SK-N-MC (cell line): ENCODE data around the gene USP48.

ENCODE experiments used
- DNase-seq: peaks from one replicate; pipeline ENCODE4 v3.0.0-alpha.2; 2011; ENCODE audit warnings: low read depth, low spot score
- H3K27ac ChIP-seq: fragments of 200-600 bp; sonication (generic); 2 replicates; pipeline ENCODE4 v1.5.1; 2016; ENCODE audit warnings: mixed run types
- H3K36me3 ChIP-seq: fragments of 200-600 bp; sonication (generic); 2 replicates; pipeline ENCODE4 v1.6.1; 2017; ENCODE audit warnings: antibody characterized with exemption, low read length, mixed read lengths; ENCODE audit not compliant: insufficient read depth
- H3K4me3 ChIP-seq: fragments of 200-600 bp; sonication (generic); 2 replicates; pipeline ENCODE4 v1.5.1; 2016
- H3K9ac ChIP-seq: fragments of 200-600 bp; sonication (generic); 2 replicates; pipeline ENCODE4 v1.8.0; 2017; ENCODE audit warnings: mixed run types, mixed read lengths; ENCODE audit not compliant: insufficient read length
- H3K9me3 ChIP-seq: fragments of 200-600 bp; sonication (generic); 2 replicates; pipeline ENCODE4 v1.6.1; 2017; ENCODE audit warnings: low read depth, mild to moderate bottlenecking, antibody characterized with exemption, low read length, moderate library complexity, mixed read lengths
- EZH2 ChIP-seq: fragments of 200-600 bp; sonication (generic); IDR thresholded peaks from one replicate; pipeline ENCODE4 v1.6.1; 2017; ENCODE audit warnings: antibody characterized with exemption
- FOXP2 ChIP-seq: optimal IDR thresholded peaks from 2 replicates; pipeline ENCODE3; 2011; ENCODE audit warnings: mild to moderate bottlenecking, moderate library complexity; ENCODE audit not compliant: insufficient read depth; ENCODE audit errors: extremely low read length, control extremely low read depth
- POLR2AphosphoS5 ChIP-seq: IDR thresholded peaks from 2 replicates; pipeline ENCODE4 v1.6.1; 2012; ENCODE audit warnings: mild to moderate bottlenecking, low read depth, low read length, borderline replicate concordance

The USP48 gene

GRCh38 chr1:21820597-21821232 lies 37.8 kb upstream of the USP48 start:
- Histone ChIP-seq H3K36me3 (no peaks in the 10 kb centered on the region), H3K4me3 (no peak overlapping the region), H3K9me3 (no peaks in the 10 kb centered on the region), H3K27ac (no peak overlapping the region), H3K9ac (no peak overlapping the region)
- TF ChIP-seq EZH2, result no peak
- no peak for TF ChIP-seq POLR2AphosphoS5
- TF ChIP-seq FOXP2, result no peak
- no peak for DNase-seq

DNA sequence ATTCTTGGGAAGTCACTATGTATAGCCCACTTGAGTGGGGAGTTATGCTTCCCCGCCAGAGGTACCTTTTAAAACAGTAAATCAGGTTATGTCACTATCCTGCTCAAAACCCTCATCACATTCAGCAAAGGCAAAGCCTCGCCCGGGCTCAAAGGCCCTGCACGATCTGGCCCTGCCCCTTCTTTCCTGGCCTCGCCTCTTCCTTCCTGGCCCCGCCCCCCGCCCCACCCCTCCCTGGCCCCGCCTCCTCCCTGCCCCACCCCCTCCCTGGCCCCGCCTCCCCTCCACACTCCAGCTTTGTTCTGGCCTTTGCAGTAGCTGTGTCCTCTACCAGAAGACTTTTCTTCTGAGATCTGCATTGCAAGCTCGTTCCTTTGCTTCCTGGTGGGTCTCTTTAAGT lies 35.7 kb upstream of the USP48 start:
- no peaks in the 10 kb centered on the region for H3K9me3 ChIP-seq
- H3K4me3 ChIP-seq, result no peak overlapping the region
- TF ChIP-seq EZH2 (no peak), POLR2AphosphoS5 (no peak), FOXP2 (no peak)
- H3K36me3 ChIP-seq, result no peaks in the 10 kb centered on the region
- no peak overlapping the region for H3K27ac ChIP-seq
- no peak for DNase-seq
- H3K9ac ChIP-seq, result no peak overlapping the region

DNA sequence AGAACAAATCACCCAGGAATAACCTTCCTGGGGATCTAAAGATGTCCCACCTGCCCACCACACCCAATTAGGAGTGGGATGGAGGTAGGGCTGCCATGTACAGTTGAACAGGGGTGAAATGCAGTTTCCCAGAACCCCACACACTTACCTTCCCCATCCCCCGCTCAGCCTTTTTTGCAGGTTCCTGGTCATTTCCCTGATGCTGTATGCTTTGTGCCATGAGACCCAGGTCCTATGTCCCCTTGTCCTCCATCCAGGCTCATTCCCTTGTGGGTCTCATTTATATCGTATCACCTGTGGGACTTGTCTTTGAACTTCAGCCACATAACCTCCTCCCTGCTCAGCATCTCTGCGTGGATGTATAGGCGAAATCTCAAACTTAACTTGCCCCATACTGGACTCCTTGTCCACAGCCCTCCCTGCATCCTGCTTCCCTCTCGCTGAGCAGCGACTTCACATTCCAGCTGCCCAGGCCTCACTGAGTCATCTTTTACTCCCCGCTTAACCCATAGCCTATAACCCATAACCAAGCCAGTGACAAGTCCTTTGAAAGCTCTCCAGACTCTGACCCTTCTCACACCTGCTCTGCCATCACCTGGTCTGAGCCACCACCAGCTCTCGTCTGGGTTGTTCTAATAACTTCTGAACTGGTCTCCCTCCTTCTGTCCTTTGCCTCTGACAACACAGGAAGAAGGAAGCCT lies 33.8 kb upstream of the USP48 start:
- Histone ChIP-seq H3K36me3 (no peaks in the 10 kb centered on the region), H3K27ac (no peak overlapping the region), H3K9ac (no peak overlapping the region), H3K4me3 (no peak overlapping the region), H3K9me3 (no peaks in the 10 kb centered on the region)
- no peak for DNase-seq
- no peak for TF ChIP-seq EZH2
- no peak for TF ChIP-seq POLR2AphosphoS5
- no peak for TF ChIP-seq FOXP2

GRCh38 chr1:21815724-21816321 lies 32.9 kb upstream of the USP48 start:
- H3K36me3 ChIP-seq, result no peaks in the 10 kb centered on the region
- no peak overlapping the region for H3K27ac ChIP-seq
- DNase-seq, result no peak
- TF ChIP-seq EZH2 (no peak), FOXP2 (no peak), POLR2AphosphoS5 (no peak)
- no peak overlapping the region for H3K4me3 ChIP-seq
- H3K9ac ChIP-seq, result no peak overlapping the region
- no peaks in the 10 kb centered on the region for H3K9me3 ChIP-seq

DNA sequence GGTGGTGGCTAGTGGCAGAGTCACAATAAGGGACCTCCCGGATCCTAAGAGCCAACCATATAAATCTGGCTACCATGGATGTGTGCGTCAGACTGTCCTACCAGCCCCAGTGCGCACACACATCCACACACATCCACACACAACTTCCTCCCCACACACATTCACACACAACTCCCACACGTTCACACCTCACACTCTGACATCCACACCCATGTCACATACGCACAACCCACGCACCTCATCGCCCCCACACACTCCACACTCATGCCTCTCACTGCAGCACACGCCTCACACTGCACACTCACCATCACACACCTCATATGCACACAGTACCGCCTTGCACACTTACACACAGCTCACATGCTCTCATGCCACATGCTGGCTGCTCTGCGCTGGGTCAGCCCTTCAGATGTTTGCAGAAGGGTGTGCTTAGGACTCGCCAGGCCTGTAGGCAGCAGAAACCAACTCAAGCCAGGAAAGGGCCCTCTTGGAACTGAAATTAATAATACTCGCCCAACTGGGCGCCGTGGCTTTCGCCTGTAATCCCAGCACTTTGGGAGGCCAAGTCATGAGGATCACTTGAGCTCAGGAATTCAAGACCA lies 32.1 kb upstream of the USP48 start:
- no peak overlapping the region for H3K9ac ChIP-seq
- no peak for DNase-seq
- no peaks in the 10 kb centered on the region for H3K9me3 ChIP-seq
- TF ChIP-seq FOXP2, result no peak
- no peak overlapping the region for H3K4me3 ChIP-seq
- no peak overlapping the region for H3K27ac ChIP-seq
- H3K36me3 ChIP-seq, result no peaks in the 10 kb centered on the region

GRCh38 chr1:21814241-21814918 lies 31.4 kb upstream of the USP48 start:
- Histone ChIP-seq H3K36me3 (no peaks in the 10 kb centered on the region), H3K9me3 (no peaks in the 10 kb centered on the region), H3K4me3 (no peak overlapping the region), H3K9ac (no peak overlapping the region), H3K27ac (no peak overlapping the region)
- TF ChIP-seq EZH2, result no peak
- TF ChIP-seq FOXP2, result no peak
- TF ChIP-seq POLR2AphosphoS5, result no peak
- DNase-seq, result no peak

DNA sequence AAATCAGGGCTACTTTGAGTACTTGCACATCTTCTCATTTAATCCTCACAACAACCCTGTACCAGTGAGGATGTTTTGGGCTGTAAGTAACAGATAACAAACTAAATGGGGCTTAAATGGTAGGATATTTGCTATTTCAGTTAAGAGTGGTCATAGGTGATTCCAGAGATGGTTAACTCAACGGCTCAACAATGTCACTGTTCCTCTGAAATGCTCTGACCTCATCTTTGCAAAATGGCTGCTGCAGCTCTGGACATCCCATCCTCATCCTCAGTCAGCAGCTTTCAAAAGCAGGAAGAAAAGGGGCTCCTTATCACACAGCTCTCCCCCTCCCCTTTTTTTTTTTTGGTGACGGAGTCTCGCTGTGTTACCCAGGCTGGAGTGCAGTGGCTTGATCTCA lies 30.6 kb upstream of the USP48 start:
- Histone ChIP-seq H3K27ac (no peak overlapping the region), H3K4me3 (no peak overlapping the region), H3K9ac (no peak overlapping the region), H3K9me3 (no peaks in the 10 kb centered on the region), H3K36me3 (no peaks in the 10 kb centered on the region)
- no peak for DNase-seq
- TF ChIP-seq FOXP2 (no peak), POLR2AphosphoS5 (no peak)

DNA sequence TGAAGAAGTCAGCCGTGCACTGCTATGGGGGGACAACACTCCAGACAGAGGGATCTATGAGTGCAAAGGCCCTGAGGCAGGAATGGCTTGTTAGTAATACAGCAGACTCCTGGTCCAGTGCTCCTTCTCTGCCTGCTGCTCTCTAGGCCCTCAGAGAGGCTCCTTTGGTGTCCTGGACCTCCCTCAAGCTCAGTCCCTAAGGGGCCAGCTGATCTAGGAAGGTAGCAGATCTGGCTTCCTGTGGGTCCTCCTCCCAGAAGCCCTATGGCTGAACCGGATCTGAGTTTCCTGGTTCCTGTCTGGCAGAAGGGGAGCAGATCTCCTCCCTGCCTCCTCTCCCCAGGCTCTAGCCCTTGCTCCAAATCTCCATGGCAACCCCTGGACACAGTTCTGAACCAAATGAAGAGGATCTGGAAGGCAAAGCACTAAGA lies 28.9 kb upstream of the USP48 start, which contains the start of gene LDLRAD2:
LDLRAD2 (plus strand) TSS at position 391 of the 431 bp plus-strand sequence. CDS start 187 bp downstream, outside the sequence.
- Histone ChIP-seq H3K9ac (no peak within 1 kb of the TSS), H3K9me3 (no peaks in the 10 kb centered on the region), H3K27ac (no peak within 1 kb of the TSS), H3K36me3 (no peaks in the 10 kb centered on the region), H3K4me3 (no peak within 1 kb of the TSS)
- DNase-seq, result no peak
- no peak for TF ChIP-seq POLR2AphosphoS5
- TF ChIP-seq EZH2, result no peak
- no peak for TF ChIP-seq FOXP2
